Sigmoid colon (tissue), 4 donors: Measurements from ENCODE around the gene SDHC.

Experiments used
- EP300 ChIP-seq, 4 donors: sonication (generic); formaldehyde crosslinking; IDR thresholded peaks; one replicate each; pipeline ENCODE4 v1.6.1; 2017; ENCODE audit warnings: antibody characterized with exemption in 4 of 4
- POLR2A ChIP-seq, 2 donors: fragments of 450-650 bp; IDR thresholded peaks; one replicate each; pipeline ENCODE4 v1.6.1; 2016; ENCODE audit warnings: antibody characterized with exemption in 2 of 2, mild to moderate bottlenecking in 2 of 2, moderate library complexity in 2 of 2
- POLR2AphosphoS5 ChIP-seq, 4 donors: sonication (generic); formaldehyde crosslinking; IDR thresholded peaks; one replicate each; pipeline ENCODE4 v1.6.1; 2017; ENCODE audit warnings: antibody characterized with exemption in 4 of 4
- TF ChIP-seq, protein P1 (sequence below), 4 experiments: fragments of 450-650 bp in 3 of 4; fragments of 200-600 bp in 1 of 4; IDR thresholded peaks; one replicate each; pipeline ENCODE4 v1.5.1; 2016 to 2019; ENCODE audit warnings: antibody characterized with exemption in 4 of 4, mild to moderate bottlenecking in 3 of 4, moderate library complexity in 2 of 4

DNA sequence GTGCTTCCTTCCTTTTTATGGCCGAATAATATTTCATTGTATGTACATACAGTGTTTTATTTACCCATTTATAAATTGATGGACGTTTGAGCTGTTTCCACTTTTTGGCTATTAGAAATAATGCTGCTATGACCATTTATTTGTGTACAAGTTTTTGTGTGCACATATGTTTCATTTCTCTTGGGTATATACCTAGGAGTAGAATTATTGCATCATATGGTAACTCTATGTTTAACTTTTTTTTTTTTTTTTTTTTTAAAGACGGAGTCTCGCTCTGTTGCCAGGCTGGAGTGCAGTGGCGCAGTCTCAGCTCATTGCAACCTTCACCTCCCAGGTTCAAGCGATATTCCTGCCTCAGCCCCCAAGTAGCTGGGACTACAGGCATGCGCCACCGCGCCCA lies 19.0 kb downstream of the SDHC start:
- TF ChIP-seq POLR2AphosphoS5 (IDR thresholded peaks at IDR 0.05) (no peak), EP300 (IDR thresholded peaks at IDR 0.05) (no peak), POLR2A (IDR thresholded peaks at IDR 0.05) (no peak)
- TF ChIP-seq, protein P1, sequence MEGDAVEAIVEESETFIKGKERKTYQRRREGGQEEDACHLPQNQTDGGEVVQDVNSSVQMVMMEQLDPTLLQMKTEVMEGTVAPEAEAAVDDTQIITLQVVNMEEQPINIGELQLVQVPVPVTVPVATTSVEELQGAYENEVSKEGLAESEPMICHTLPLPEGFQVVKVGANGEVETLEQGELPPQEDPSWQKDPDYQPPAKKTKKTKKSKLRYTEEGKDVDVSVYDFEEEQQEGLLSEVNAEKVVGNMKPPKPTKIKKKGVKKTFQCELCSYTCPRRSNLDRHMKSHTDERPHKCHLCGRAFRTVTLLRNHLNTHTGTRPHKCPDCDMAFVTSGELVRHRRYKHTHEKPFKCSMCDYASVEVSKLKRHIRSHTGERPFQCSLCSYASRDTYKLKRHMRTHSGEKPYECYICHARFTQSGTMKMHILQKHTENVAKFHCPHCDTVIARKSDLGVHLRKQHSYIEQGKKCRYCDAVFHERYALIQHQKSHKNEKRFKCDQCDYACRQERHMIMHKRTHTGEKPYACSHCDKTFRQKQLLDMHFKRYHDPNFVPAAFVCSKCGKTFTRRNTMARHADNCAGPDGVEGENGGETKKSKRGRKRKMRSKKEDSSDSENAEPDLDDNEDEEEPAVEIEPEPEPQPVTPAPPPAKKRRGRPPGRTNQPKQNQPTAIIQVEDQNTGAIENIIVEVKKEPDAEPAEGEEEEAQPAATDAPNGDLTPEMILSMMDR (IDR thresholded peaks at IDR 0.05): no peak
